Measurements from ENCODE around the gene SORCS2. TPM values are rescaled to one million over a fixed set of nuclear protein-coding genes. Genes with fewer than 3 reads are reported as not detected.

SORCS2 gene
- total RNA-seq, 1 experiment from 2014 or later = 0.15 TPM

GRCh38 chr4:7259039-7259438, 66.7 kb downstream of the SORCS2 start:
- no peaks in the 10 kb centered on the region for H3K9me3 ChIP-seq (ENCODE audit: control insufficient read depth, insufficient read depth, low read depth, low read length)
- TF ChIP-seq POLR2AphosphoS5 (IDR thresholded peaks at IDR 0.05; ENCODE audit: low read depth, low read length) (no peak), SIN3A (IDR thresholded peaks at IDR 0.05; ENCODE audit: borderline replicate concordance, insufficient read depth, low read depth, low read length) (no peak), REST (IDR thresholded peaks at IDR 0.05; ENCODE audit: insufficient read depth in 1 of 2, low read depth in 2 of 2, low read length in 1 of 2) (no peak), TCF7L2 (IDR thresholded peaks at IDR 0.05; ENCODE audit: low read depth, low read length) (no peak), CTCF (IDR thresholded peaks at IDR 0.05) (no peak)
- BruUV-seq (replicated peaks) = no TSS peak
- no peaks in the 10 kb centered on the region for H3K36me3 ChIP-seq (ENCODE audit: control insufficient read depth, insufficient read depth, low read length)
- in situ Hi-C loops (cut with HindIII; ENCODE audit: low pct_unique_long_range_greater_than_20kb, low sequenced_read_pairs) = no loop called here
- H3K27ac ChIP-seq (ENCODE audit: low read length) = no peak overlapping the region
- no peaks in the 10 kb centered on the region for H3K27me3 ChIP-seq (ENCODE audit: control insufficient read depth, insufficient read depth, low read length)
- POLR2A ChIA-PET = no interaction called here
- intact Hi-C loops (cut with micrococcal nuclease; ENCODE audit: unreplicated experiment) = no loop called here
- H3K4me3 ChIP-seq (ENCODE audit: low read depth in 2 of 2, low read length in 2 of 2) = no peak overlapping the region
- no peak for DNase-seq (ENCODE audit: low read depth, low spot score)
- ATAC-seq = no peak
- H3K4me1 ChIP-seq (ENCODE audit: control insufficient read depth, insufficient read depth, low read length) = no peaks in the 10 kb centered on the region
- CTCF ChIA-PET = interaction anchor here (0.6 kb wide), 1 partner anchor 107 kb away, joined by 5 read pairs; no protein-coding TSS in a partner anchor

GRCh38 chr4:7260569-7260968, 68.2 kb downstream of the SORCS2 start:
- POLR2A ChIA-PET = no interaction called here
- in situ Hi-C loops (cut with HindIII; ENCODE audit: low pct_unique_long_range_greater_than_20kb, low sequenced_read_pairs) = no loop called here
- no peak overlapping the region for H3K27ac ChIP-seq (ENCODE audit: low read length)

More at GRCh38 chr4:7260569-7260968, 68.2 kb downstream of the SORCS2 start:
- DNase-seq (ENCODE audit: low read depth, low spot score) (no peak), ATAC-seq (no peak)
- no peaks in the 10 kb centered on the region for H3K9me3 ChIP-seq (ENCODE audit: control insufficient read depth, insufficient read depth, low read depth, low read length)
- TF ChIP-seq TCF7L2 (IDR thresholded peaks at IDR 0.05; ENCODE audit: low read depth, low read length) = no peak
- no peak for TF ChIP-seq POLR2AphosphoS5 (IDR thresholded peaks at IDR 0.05; ENCODE audit: low read depth, low read length)
- no peak for TF ChIP-seq SIN3A (IDR thresholded peaks at IDR 0.05; ENCODE audit: borderline replicate concordance, insufficient read depth, low read depth, low read length)
- no peak for TF ChIP-seq CTCF (IDR thresholded peaks at IDR 0.05)
- TF ChIP-seq REST (IDR thresholded peaks at IDR 0.05; ENCODE audit: insufficient read depth in 1 of 2, low read depth in 2 of 2, low read length in 1 of 2) = no peak
- CTCF ChIA-PET = no interaction called here
- no peak overlapping the region for H3K4me3 ChIP-seq (ENCODE audit: low read depth in 2 of 2, low read length in 2 of 2)
- no peaks in the 10 kb centered on the region for H3K27me3 ChIP-seq (ENCODE audit: control insufficient read depth, insufficient read depth, low read length)
- H3K4me1 ChIP-seq (ENCODE audit: control insufficient read depth, insufficient read depth, low read length) = no peaks in the 10 kb centered on the region
- intact Hi-C loops (cut with micrococcal nuclease; ENCODE audit: unreplicated experiment) = no loop called here
- BruUV-seq (replicated peaks) = no TSS peak
- H3K36me3 ChIP-seq (ENCODE audit: control insufficient read depth, insufficient read depth, low read length) = no peaks in the 10 kb centered on the region

All from Panc1 (cell line).